Right lobe of liver (tissue), 6 donors: Measurements from ENCODE around the gene MPDZ. TPM values are rescaled to one million over a fixed set of nuclear protein-coding genes. Genes with fewer than 3 reads are reported as not detected.

Experiments
- ATAC-seq, 4 donors: fragments of 200-7000 bp; cut with Tn5 transposase; one replicate each; pipeline ENCODE4 v1.9.1; 2020; ENCODE audit warnings: mild to moderate bottlenecking in 4 of 4, moderate library complexity in 4 of 4
- DNase-seq, 3 donors: peaks; one replicate each; pipeline ENCODE4 v3.0.0-alpha.2; 2020
- H3K27ac ChIP-seq, 3 donors: fragments of 200-600 bp; one replicate each; pipeline ENCODE4 v1.8.0; 2022
- H3K27me3 ChIP-seq, 2 donors: fragments of 200-600 bp; one replicate each; pipeline ENCODE4 v1.8.0; 2022
- H3K36me3 ChIP-seq, 4 donors: fragments of 200-600 bp; sonication (generic) in 1 of 4; one replicate each; pipeline versions ENCODE4 v1.5.1 to v1.8.0; 2017 to 2022; ENCODE audit warnings: control low read depth in 1 of 4
- H3K4me1 ChIP-seq, 4 donors: fragments of 200-600 bp; sonication (generic) in 1 of 4; one replicate each; pipeline versions ENCODE4 v1.5.1 to v1.8.0; 2017 to 2022; ENCODE audit warnings: control low read depth in 1 of 4
- H3K4me3 ChIP-seq, 3 donors: fragments of 200-600 bp; one replicate each; pipeline ENCODE4 v1.8.0; 2022
- H3K9me3 ChIP-seq, 4 donors: fragments of 200-600 bp; sonication (generic) in 1 of 4; one replicate each; pipeline versions ENCODE4 v1.5.1 to v1.8.0; 2017 to 2022; ENCODE audit warnings: control low read depth in 1 of 4
- POLR2A ChIP-seq: fragments of 450-650 bp; IDR thresholded peaks from one replicate; pipeline ENCODE4 v1.6.1; 2017; ENCODE audit warnings: antibody characterized with exemption, mild to moderate bottlenecking
- whole genome bisulfite sequencing: methylation state at CpG from one replicate; pipeline ENCODE4 v1.1.6; 2018; ENCODE audit warnings: low coverage, low lambda C conversion rate; ENCODE audit not compliant: insufficient coverage; ENCODE audit errors: missing lambda C conversion rate; 5-methylcytosine and 5-hydroxymethylcytosine counted together
- intact Hi-C, 2 donors: fragments of 100-400 bp; cut with DNase I; formaldehyde crosslinking; loops; one replicate each; pipeline versions ENCODE4 v1.11.2 to v1.14.1; 2022
- long read RNA-seq: library from polyadenylated mRNA; unstranded; transcript quantifications from one replicate; pipeline ENCODE4 v2.0.0, GENCODE V29; 2019
- total RNA-seq, 6 experiments: library from RNA; depleted of rRNA in 2 of 6; stranded (reverse); fragments of >200 nt in 2 of 6; fragmentation: NEBNext Ultra II Directional in 3 of 6; extraction: Animal tissue kit (Norgen Biotek cat#: 25700) in 3 of 6; gene quantifications; one replicate each; pipeline versions ENCODE4 v1.1.0 to v1.2.4, GENCODE V29; 2016 to 2023
- TF ChIP-seq, protein P1 (sequence below), 4 donors: fragments of 200-600 bp in 3 of 4; fragments of 450-650 bp in 1 of 4; IDR thresholded peaks; one replicate each; pipeline versions ENCODE4 v1.5.1 to v1.8.0; 2016 to 2022; ENCODE audit warnings: antibody characterized with exemption in 4 of 4, mild to moderate bottlenecking in 2 of 4
- donor health status: DM: no; HTN: yes; CAD: no.
- donor health status: DM: no; HTN: no; CAD: no.
- donor health status: DM: no; HTN: no; CAD: no.
- donor health status: DM: no; HTN: yes; CAD: no.
- donor health status: DM: no; HTN: yes; CAD: no.

Gene MPDZ, protein sequence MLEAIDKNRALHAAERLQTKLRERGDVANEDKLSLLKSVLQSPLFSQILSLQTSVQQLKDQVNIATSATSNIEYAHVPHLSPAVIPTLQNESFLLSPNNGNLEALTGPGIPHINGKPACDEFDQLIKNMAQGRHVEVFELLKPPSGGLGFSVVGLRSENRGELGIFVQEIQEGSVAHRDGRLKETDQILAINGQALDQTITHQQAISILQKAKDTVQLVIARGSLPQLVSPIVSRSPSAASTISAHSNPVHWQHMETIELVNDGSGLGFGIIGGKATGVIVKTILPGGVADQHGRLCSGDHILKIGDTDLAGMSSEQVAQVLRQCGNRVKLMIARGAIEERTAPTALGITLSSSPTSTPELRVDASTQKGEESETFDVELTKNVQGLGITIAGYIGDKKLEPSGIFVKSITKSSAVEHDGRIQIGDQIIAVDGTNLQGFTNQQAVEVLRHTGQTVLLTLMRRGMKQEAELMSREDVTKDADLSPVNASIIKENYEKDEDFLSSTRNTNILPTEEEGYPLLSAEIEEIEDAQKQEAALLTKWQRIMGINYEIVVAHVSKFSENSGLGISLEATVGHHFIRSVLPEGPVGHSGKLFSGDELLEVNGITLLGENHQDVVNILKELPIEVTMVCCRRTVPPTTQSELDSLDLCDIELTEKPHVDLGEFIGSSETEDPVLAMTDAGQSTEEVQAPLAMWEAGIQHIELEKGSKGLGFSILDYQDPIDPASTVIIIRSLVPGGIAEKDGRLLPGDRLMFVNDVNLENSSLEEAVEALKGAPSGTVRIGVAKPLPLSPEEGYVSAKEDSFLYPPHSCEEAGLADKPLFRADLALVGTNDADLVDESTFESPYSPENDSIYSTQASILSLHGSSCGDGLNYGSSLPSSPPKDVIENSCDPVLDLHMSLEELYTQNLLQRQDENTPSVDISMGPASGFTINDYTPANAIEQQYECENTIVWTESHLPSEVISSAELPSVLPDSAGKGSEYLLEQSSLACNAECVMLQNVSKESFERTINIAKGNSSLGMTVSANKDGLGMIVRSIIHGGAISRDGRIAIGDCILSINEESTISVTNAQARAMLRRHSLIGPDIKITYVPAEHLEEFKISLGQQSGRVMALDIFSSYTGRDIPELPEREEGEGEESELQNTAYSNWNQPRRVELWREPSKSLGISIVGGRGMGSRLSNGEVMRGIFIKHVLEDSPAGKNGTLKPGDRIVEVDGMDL (N-terminal part only)
- 10 to 100 TPM; 29.3 to 62.8 (median 49.3) TPM for total RNA-seq
- long read RNA-seq, partial matches to known transcripts: 4 of 8 reads
- long read RNA-seq, other reads (novel, unspliced or antisense): 1 of 8 reads

DNA sequence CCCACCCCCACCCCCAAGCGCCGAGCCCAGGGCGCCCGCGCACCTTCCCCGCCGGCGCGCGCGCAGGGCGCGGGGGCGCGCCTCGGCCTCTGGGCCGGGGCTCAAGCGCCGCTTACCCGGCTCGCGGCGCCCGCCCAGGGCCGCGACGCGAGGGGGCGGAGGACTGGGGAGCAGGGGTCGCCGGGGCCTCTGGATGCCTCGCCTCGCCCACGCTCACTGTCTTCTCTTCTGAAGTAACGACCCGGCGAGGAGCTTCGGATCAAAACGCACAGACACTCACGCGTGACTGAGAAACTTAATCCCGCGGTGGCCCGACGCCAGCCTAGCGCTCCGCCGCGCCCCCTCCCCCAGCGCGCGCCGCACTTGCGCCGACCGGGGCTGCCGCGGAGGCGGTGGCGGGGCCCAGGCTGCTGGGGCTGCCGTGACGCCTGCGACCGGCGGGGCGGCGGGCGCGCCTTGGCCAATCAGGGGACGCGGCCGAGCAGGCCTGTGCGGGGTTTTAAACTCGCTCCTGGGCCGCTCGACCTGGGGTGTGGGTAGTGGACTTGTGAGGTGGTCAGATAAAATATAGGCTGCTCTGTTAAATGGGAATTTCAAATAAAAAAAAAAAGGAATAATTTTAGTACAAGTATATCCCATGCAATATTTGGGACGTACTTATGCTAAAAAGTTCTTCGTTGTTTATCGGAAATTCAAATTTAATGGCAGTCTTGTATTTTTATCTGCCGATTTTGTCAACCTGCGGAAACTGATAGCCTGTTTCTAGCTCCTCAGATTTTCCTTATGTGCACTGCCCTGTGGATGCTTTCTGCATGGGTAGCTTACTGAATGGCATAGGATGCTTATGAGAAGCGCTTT lies at the start of gene MPDZ:
MPDZ (minus strand) TSS at position 409 of the 858 bp plus-strand sequence. CDS start 29,377 bp downstream, outside the sequence.
- intact Hi-C loops: no loop called here
- Histone ChIP-seq H3K9me3 (no peaks in the 10 kb centered on the region), H3K27me3 (no peaks in the 10 kb centered on the region), H3K4me1 (peaks cover 0 to 8% (median 0%) of the 10 kb centered on the region in 4 donors), H3K36me3 (no peaks in the 10 kb centered on the region), H3K27ac (peak within 1 kb of the TSS; percentile 81 to 83 (median 82)), H3K4me3 (peak within 1 kb of the TSS; percentile 54 to 73 (median 71))
- TF ChIP-seq, protein P1, sequence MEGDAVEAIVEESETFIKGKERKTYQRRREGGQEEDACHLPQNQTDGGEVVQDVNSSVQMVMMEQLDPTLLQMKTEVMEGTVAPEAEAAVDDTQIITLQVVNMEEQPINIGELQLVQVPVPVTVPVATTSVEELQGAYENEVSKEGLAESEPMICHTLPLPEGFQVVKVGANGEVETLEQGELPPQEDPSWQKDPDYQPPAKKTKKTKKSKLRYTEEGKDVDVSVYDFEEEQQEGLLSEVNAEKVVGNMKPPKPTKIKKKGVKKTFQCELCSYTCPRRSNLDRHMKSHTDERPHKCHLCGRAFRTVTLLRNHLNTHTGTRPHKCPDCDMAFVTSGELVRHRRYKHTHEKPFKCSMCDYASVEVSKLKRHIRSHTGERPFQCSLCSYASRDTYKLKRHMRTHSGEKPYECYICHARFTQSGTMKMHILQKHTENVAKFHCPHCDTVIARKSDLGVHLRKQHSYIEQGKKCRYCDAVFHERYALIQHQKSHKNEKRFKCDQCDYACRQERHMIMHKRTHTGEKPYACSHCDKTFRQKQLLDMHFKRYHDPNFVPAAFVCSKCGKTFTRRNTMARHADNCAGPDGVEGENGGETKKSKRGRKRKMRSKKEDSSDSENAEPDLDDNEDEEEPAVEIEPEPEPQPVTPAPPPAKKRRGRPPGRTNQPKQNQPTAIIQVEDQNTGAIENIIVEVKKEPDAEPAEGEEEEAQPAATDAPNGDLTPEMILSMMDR (IDR thresholded peaks at IDR 0.05): peak in 1 of 4 donors; percentile 12
- peak; percentile 51 for TF ChIP-seq POLR2A
- WGBS: 7% methylated on average over 33 of the region's 82 CpGs
- ATAC-seq (peak; percentile 76 to 88 (median 86)), DNase-seq (peak; percentile 67 to 72 (median 68))

DNA sequence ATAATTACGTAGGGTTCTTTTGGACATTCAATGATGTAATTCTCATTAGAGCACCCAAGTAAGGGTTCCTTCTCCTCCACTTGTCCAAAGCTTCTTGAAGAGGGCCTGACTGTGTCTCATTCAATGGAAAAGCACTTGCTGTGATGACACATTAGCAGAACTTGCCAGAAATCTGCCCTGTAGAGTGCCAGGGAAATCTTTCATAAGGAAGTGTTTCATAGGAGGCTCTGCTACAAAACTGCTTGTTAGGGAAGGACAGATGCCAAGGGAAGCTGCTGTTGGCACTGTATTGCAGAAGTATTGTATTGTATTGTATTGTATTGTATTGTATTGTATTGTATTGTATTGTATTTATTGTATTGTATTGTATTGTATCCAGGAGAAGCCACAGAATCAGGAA lies 45.5 kb upstream of the MPDZ start:
- TF ChIP-seq, protein P1 (IDR thresholded peaks at IDR 0.05): no peak
- no peak for TF ChIP-seq POLR2A
- Histone ChIP-seq H3K27ac (no peak overlapping the region), H3K27me3 (no peaks in the 10 kb centered on the region), H3K4me3 (no peak overlapping the region), H3K4me1 (no peaks in the 10 kb centered on the region), H3K9me3 (no peaks in the 10 kb centered on the region), H3K36me3 (no peaks in the 10 kb centered on the region)
- intact Hi-C loops: no loop called here
- 80% methylated on average over 1 of the region's 1 CpG for whole genome bisulfite sequencing
- DNase-seq (no peak), ATAC-seq (no peak)

DNA sequence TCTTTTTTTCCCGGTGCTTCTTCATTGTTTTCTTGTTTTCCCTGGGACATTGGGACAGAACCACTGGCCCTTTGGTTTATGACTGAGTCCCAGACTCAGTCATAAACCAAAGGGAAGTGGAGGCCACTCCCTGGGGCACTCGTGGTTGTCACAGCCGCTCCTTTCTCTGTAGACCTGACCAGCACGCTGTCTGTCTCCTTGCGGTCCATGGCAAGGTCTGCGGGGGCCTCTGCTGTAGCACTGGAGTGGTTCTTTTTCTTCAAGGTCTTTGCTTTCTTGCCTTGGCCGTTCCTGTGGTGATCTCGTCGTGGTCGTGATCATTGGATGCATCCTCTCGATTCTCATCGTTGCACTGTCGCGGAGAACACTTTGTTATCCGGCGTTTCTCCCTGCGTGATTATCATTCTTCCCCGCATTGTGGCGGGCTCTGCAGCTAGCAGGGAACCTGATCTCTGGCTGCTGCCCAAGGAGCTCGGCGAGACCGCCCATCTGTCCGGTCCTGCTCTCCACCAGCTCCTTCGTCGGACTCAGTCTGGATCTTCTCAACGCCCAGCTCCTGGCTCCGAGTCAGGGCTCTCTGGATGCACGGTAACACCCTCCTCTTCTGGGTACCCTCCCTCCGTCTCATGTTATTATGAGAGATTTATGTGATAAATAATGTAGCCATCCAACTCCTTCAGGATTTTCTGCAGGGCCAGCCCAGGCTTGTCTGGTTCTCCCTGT lies 43.5 kb upstream of the MPDZ start:
- H3K27me3 ChIP-seq: no peaks in the 10 kb centered on the region
- no peaks in the 10 kb centered on the region for H3K36me3 ChIP-seq
- WGBS: 83% methylated on average over 18 of the region's 29 CpGs
- DNase-seq (no peak), ATAC-seq (no peak)
- intact Hi-C loops: no loop called here
- TF ChIP-seq, protein P1 (IDR thresholded peaks at IDR 0.05): no peak
- TF ChIP-seq POLR2A: no peak
- no peaks in the 10 kb centered on the region for H3K4me1 ChIP-seq
- no peak overlapping the region for H3K4me3 ChIP-seq
- H3K27ac ChIP-seq: no peak overlapping the region
- H3K9me3 ChIP-seq: no peaks in the 10 kb centered on the region
